GM12864 (cell line): ENCODE data around the gene CHST7.

Experiments used
- DNase-seq: peaks from one replicate; pipeline ENCODE4 v3.0.0-alpha.2; 2011; ENCODE audit warnings: low read depth
- H3K4me3 ChIP-seq: 2 replicates; pipeline ENCODE4 v1.5.1; 2011; ENCODE audit warnings: mild to moderate bottlenecking, low read depth, low read length, control low read depth
- TF ChIP-seq, protein P1 (sequence below): IDR thresholded peaks from 2 replicates; pipeline ENCODE4 v1.5.1; 2011; ENCODE audit warnings: low read depth, mild to moderate bottlenecking, moderate library complexity, low read length, control low read depth, inconsistent platforms; ENCODE audit errors: missing control alignments

CHST7 gene

DNA sequence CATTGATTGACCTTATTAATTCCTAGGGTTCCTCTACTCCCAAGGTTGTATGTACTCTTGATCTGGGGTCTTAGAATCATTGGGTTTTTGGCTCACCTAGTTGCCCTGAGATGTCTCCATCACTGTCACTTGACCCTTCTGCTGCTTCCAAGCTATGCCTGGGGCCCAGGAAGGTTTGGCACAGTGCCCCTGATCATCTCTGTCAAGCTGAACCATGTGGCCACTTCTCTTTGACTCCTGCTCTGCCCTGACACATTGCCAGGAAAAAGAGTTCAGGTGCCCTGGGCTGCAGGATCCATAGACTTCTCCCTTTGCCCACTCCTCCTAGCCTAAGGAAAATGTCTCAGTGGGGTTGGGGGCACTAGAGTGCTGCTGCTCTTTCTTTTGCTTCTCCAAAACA lies 3.9 kb upstream of the CHST7 start:
- DNase-seq = no peak
- H3K4me3 ChIP-seq = no peak overlapping the region
- TF ChIP-seq, protein P1, sequence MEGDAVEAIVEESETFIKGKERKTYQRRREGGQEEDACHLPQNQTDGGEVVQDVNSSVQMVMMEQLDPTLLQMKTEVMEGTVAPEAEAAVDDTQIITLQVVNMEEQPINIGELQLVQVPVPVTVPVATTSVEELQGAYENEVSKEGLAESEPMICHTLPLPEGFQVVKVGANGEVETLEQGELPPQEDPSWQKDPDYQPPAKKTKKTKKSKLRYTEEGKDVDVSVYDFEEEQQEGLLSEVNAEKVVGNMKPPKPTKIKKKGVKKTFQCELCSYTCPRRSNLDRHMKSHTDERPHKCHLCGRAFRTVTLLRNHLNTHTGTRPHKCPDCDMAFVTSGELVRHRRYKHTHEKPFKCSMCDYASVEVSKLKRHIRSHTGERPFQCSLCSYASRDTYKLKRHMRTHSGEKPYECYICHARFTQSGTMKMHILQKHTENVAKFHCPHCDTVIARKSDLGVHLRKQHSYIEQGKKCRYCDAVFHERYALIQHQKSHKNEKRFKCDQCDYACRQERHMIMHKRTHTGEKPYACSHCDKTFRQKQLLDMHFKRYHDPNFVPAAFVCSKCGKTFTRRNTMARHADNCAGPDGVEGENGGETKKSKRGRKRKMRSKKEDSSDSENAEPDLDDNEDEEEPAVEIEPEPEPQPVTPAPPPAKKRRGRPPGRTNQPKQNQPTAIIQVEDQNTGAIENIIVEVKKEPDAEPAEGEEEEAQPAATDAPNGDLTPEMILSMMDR = no peak

DNA sequence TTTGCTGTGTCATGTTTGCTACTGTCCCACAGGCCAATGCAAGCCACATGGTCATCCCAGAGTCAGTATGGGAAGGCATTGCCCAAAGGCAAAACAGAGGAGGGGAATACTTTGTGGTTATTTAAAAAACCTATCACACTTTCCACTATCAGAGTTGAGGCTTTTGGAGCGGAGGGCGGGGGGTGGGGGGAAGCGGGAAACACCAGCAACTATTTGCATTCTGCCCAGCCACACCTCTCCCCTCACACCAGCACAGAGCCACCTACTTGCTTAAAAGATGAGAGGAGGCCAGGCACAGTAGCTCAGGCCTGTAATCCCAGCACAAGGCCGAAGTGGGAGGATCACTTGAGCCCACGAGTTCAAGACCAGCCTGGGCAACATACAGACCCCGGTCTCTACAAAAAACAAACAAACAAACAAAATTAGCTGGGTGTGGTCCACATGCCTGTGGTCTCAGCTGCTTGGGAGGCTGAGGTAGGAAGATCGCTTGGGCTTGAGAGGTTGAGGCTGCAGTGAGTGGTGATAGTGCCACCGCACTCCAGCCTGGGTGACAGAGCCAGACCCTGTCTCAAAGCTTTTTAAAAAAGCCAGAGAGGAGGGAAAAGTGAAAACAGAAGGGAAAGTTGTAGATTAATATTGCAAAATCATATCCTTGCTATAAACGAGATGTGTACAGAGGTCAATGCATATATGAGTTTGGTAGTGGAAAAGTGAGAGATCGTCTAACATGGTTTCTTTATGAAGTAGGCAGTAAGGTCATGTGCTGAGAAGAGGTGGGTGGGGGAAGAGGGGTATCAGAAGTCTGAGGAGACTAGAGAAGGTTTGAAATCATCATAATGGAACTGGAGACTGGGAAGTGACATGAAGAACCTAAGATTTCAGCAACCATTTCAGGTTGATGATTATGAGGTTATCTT lies 1.9 kb upstream of the CHST7 start:
- H3K4me3 ChIP-seq = no peak overlapping the region; the same call in 1 of the 2 replicates

DNA sequence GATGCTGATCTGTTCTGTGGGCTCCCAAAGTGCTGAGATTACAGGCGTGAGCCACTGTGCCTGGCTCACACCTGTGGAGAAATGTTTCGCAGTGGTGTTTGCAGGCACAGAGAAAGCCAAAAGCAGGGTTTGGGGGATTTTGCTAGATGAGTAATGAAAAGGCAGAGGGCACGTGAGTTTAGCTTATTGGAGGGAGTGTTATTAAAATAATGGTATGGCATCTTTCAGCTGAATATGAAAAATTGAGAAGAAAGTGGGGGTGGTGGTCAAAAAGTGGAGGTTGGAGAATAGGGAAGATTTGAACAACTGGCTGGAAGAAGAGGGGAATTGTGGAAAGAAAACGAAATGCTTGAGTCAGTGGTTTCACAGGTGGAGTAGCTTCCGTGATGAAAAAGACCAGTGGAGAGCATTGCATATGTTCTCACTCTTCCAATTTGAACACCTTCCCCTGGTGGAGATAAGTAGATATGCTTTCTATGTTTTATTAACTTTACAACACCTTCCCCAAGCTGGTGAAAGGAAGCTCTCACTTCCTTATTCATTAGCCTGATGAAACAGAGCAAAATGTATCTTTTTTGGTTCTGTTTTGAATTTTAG lies 1.1 kb upstream of the CHST7 start:
- TF ChIP-seq, protein P1 = peak; percentile 46
- DNase-seq = no peak
- H3K4me3 ChIP-seq = peak overlapping the region; percentile 7; the same call in 1 of the 2 replicates

More for the DNA sequence above, 1.9 kb upstream of the CHST7 start:
- no peak for DNase-seq
- TF ChIP-seq, protein P1 = no peak

DNA sequence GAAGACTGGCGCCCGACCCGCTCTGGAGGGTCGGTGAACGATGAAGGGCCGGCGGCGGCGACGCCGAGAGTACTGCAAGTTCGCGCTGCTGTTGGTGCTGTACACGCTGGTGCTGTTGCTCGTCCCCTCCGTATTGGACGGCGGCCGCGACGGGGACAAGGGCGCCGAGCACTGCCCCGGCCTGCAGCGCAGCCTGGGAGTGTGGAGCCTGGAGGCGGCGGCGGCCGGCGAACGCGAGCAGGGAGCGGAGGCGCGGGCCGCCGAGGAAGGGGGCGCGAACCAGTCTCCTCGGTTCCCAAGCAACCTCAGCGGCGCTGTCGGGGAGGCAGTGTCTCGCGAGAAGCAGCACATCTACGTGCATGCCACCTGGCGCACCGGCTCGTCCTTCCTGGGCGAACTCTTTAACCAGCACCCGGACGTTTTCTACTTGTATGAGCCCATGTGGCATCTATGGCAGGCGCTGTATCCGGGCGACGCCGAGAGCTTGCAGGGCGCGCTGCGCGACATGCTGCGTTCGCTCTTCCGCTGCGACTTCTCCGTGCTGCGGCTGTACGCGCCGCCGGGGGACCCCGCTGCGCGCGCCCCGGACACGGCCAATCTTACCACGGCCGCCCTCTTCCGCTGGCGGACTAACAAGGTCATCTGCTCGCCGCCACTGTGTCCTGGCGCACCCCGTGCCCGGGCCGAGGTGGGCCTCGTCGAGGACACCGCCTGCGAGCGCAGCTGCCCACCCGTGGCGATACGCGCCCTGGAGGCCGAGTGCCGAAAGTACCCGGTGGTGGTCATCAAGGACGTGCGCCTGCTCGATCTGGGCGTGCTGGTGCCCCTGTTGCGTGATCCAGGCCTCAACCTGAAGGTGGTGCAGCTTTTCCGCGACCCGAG lies 568 bp downstream of the CHST7 start:
- TF ChIP-seq, protein P1 = no peak
- peak overlapping the region; percentile 83 for H3K4me3 ChIP-seq
- no peak for DNase-seq

DNA sequence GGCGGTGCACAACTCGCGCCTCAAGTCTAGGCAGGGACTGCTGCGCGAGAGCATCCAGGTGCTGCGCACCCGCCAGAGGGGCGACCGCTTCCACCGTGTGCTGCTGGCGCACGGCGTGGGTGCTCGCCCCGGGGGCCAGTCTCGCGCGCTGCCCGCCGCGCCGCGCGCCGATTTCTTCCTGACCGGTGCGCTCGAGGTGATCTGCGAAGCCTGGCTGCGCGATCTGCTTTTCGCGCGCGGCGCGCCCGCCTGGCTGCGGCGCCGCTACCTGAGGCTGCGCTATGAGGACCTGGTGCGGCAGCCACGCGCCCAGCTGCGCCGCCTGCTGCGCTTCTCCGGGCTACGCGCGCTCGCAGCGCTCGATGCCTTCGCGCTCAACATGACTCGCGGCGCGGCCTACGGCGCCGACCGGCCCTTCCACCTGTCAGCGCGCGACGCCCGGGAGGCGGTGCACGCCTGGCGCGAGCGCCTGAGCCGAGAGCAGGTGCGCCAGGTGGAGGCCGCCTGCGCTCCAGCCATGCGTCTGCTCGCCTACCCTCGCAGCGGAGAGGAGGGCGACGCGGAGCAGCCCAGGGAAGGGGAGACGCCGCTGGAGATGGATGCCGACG lies 1.3 kb downstream of the CHST7 start:
- peak overlapping the region; percentile 83 for H3K4me3 ChIP-seq
- TF ChIP-seq, protein P1 = no peak
- no peak for DNase-seq

DNA sequence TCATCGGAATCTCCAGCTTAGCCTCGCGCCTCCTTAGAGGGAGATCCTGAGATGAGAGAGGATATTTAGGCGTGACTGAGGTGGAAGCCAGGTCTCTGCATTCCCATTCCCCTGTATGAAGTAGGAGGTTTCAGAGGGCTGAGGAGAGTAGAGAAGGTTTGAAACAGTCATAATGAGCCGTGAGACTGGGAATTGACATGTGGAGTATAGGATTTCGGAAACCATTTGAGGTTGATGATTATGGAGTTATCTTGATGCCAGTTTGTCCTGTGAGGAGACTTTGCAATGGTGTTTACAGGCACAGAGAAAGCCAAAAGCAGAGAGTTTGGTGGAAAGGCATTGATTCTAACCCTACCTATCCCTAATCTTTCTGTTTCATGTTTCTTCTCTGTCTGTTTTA lies 2.0 kb downstream of the CHST7 start:
- TF ChIP-seq, protein P1 = no peak
- DNase-seq = no peak
- peak overlapping the region; percentile 83 for H3K4me3 ChIP-seq
